SU-DHL-6 (cell line): ENCODE results near the gene CLDN12.

Source experiments
- EZH2phosphoT487 ChIP-seq: fragments of 200-600 bp; sonication (generic), shearing (Covaris generic); conservative IDR thresholded peaks from 2 replicates; pipeline ENCODE4 v1.6.1; 2018; ENCODE audit warnings: mild to moderate bottlenecking, antibody characterized with exemption, low read length, moderate library complexity, mixed read lengths
- TF ChIP-seq, protein P1 (sequence below): fragments of 200-600 bp; sonication (generic); IDR thresholded peaks from one replicate; pipeline ENCODE4 v1.5.1; 2017; ENCODE audit warnings: antibody characterized with exemption, mild to moderate bottlenecking, low read length, moderate library complexity; ENCODE audit not compliant: insufficient read depth, poor library complexity, severe bottlenecking

DNA sequence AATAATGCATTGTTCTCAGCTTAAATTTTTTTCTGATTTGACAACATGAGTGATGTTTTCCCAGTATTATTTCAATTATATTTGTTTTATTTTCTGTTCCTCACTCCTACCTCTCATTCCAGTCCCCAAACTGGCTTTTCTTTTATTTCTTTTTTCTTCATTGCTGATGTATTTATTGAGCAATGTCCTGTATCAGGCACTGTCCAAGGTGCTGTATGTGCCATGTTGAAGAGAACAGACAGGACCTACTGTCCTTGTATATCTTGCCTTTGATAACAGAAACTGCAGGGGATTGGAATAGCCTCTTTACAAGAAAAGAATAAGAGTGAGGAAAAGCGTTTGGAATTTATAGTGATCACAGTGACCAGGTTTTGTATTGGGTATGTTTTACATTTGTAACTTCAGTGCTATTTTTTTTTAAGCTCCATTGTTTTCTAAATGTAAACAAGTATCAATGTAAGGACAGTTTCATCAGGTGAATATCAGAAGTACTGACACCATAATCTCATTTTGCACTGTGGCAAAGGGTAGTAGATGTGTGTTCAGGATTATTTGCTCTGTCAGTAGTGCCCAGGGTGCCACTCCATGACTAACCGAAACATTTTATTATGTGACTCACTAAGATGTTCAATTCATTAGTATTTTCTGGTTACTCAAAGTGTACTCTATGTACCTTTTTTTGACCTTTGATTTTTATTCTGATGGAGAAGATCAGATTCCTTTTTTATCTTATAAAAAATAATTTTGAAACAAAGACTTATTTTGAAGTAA, 15.6 kb upstream of the CLDN12 start:
- TF ChIP-seq, protein P1, sequence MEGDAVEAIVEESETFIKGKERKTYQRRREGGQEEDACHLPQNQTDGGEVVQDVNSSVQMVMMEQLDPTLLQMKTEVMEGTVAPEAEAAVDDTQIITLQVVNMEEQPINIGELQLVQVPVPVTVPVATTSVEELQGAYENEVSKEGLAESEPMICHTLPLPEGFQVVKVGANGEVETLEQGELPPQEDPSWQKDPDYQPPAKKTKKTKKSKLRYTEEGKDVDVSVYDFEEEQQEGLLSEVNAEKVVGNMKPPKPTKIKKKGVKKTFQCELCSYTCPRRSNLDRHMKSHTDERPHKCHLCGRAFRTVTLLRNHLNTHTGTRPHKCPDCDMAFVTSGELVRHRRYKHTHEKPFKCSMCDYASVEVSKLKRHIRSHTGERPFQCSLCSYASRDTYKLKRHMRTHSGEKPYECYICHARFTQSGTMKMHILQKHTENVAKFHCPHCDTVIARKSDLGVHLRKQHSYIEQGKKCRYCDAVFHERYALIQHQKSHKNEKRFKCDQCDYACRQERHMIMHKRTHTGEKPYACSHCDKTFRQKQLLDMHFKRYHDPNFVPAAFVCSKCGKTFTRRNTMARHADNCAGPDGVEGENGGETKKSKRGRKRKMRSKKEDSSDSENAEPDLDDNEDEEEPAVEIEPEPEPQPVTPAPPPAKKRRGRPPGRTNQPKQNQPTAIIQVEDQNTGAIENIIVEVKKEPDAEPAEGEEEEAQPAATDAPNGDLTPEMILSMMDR: no peak
- TF ChIP-seq EZH2phosphoT487: no peak
